Astrocyte of the spinal cord (primary cell): Measurements from ENCODE around the gene COL10A1.
A peak's percentile ranks its signal among the peaks of the same experiment; 100 is the strongest.

Source experiments
- DNase-seq: peaks from one replicate; pipeline ENCODE4 v3.0.0; 2011; ENCODE audit warnings: low read depth, low spot score
- H3K4me3 ChIP-seq: 2 replicates; pipeline ENCODE4 v1.5.1; 2011; ENCODE audit warnings: low read depth, mild to moderate bottlenecking, low read length, moderate library complexity
- CTCF ChIP-seq: IDR thresholded peaks from 2 replicates; pipeline ENCODE4 v1.5.1; 2012; ENCODE audit warnings: low read depth, mild to moderate bottlenecking, low read length, inconsistent platforms
- in situ Hi-C: cut with HindIII; loops from 2 replicates; pipeline ENCODE4 v1.10.0; 2017; ENCODE audit warnings: low sequenced_read_pairs

The COL10A1 gene

DNA sequence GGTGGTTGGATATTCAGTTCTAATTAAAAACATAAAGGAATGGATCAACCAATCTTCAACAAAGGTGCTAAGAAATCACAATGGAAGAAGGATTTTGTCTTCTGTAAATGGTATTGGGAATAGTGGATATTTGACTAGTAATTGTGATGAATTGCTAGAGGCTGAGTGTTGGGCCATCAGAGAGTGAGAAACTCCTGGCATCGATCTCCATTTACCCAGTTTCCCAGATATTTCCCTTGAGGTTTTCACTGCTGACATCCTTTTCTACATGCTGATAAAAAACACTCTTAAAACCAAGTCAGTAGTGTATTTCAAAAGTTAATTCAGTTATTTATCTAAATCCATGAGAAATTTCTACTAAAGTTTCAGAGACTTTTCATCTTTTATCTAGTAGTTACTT is 40.4 kb upstream of the COL10A1 start:
- in situ Hi-C loops = no loop called here
- TF ChIP-seq CTCF = no peak
- no peak overlapping the region for H3K4me3 ChIP-seq
- no peak for DNase-seq

GRCh38 chr6:116165596-116165995 is 39.7 kb upstream of the COL10A1 start:
- TF ChIP-seq CTCF = no peak
- no peak overlapping the region for H3K4me3 ChIP-seq
- in situ Hi-C loops = no loop called here
- DNase-seq = no peak

DNA sequence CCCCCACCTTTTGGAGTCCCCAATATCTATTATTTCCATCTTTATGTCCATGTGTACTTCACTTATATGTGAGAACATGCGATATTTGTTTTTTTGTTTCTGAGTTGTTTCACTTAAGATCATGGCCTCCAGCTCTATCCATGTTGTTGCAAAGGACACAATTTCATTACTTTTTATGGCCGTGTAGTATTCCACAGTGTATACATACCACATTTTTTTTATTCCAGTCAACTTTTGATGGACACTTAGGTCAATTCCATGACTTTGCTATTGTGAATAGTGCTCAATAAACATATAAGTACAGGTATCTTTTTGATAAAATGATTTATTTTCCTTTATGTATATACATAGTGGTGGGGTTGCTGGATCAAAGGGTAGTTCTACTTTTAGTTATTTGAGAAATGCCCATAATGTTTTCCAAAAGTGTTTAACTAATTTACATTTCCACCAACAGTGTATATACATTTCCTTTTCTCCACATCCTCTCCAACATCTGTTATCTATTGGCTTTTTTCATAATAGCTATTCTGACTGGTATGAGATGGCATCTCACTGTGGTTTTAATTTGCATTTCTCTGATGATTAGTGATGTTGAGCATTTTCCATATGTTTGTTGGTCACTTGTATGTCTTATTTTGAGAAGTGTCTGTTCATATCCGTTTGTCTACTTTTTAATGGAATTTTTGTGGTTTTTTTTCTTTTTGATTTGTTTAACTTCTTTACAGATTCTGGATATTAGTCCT is 34.0 kb upstream of the COL10A1 start:
- no peak for TF ChIP-seq CTCF
- no peak overlapping the region for H3K4me3 ChIP-seq
- in situ Hi-C loops = no loop called here
- DNase-seq = peak; percentile 32

DNA sequence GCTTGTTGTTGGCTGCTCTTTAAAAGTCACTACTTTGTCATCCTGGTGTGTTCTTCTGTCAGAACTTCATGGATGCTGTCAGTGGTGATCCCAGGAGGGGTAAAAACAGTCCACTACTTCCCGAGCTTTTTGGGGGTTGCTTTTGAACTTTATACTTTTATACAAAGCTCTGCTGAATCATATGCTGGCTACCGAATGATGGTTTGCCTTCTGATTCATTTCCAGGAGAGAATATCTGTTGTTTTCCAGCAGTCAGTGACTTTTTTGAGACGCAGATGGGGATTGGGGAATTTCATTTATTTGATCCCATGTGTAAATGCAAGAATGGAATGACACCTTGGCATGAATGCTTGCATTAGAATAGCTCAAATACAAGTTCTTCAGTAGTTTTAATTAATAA is 32.7 kb upstream of the COL10A1 start:
- no peak for TF ChIP-seq CTCF
- no peak overlapping the region for H3K4me3 ChIP-seq
- peak; percentile 49 for DNase-seq
- in situ Hi-C loops = no loop called here

DNA sequence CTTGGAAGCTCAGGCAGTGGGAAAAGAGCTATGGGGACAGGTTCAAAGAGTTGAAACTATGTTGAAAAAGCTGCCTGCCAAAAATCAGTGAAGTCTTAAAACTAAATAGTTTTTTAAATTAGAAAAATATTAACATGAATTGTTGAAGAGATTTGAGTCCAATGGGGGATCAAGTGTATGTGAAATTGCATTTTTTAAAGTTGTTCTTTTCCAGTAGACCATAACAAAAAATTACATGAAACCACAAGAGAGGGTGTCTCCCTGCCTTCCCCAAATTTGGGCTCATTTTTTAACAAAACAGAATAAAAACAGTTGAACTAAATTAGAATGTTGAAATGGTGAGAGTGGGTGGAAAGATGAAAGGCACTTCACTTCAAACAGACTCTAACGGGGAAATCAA is 31.5 kb upstream of the COL10A1 start:
- TF ChIP-seq CTCF = no peak
- no peak overlapping the region for H3K4me3 ChIP-seq
- no peak for DNase-seq
- in situ Hi-C loops = no loop called here

- no peak for DNase-seq
- H3K4me3 ChIP-seq = no peak overlapping the region
- in situ Hi-C loops = no loop called here
- no peak for TF ChIP-seq CTCF
Measured at GRCh38 chr6:116156405-116157326, 30.7 kb upstream of the COL10A1 start.
